ENCODE results near the gene LGALS12.

- TF ChIP-seq CTCF (IDR thresholded peaks at IDR 0.05) = no peak
- no peak for TF ChIP-seq EZH2 (IDR thresholded peaks at IDR 0.05; ENCODE audit: borderline replicate concordance, insufficient read depth, low read depth, low read length, poor library complexity, severe bottlenecking)
Measured at GRCh38 chr11:63536669-63537292, 30.9 kb downstream of the LGALS12 start, which contains the start of gene PLAAT4.
